Renal cortical epithelial cell (primary cell): ENCODE measurements around the gene UBE2L5. TPM values are rescaled to one million over a fixed set of nuclear protein-coding genes. Genes with fewer than 3 reads are reported as not detected.

Experiments
- DNase-seq: peaks from one replicate; pipeline ENCODE4 v3.0.0-alpha.2; 2011; ENCODE audit warnings: low read depth
- total RNA-seq: library from RNA; depleted of rRNA; stranded (reverse); fragments of >200 nt; gene quantifications from 2 replicates; pipeline ENCODE4 v1.2.3, GENCODE V29; 2014

Gene UBE2L5
- not detected in 2 replicates for total RNA-seq

DNA sequence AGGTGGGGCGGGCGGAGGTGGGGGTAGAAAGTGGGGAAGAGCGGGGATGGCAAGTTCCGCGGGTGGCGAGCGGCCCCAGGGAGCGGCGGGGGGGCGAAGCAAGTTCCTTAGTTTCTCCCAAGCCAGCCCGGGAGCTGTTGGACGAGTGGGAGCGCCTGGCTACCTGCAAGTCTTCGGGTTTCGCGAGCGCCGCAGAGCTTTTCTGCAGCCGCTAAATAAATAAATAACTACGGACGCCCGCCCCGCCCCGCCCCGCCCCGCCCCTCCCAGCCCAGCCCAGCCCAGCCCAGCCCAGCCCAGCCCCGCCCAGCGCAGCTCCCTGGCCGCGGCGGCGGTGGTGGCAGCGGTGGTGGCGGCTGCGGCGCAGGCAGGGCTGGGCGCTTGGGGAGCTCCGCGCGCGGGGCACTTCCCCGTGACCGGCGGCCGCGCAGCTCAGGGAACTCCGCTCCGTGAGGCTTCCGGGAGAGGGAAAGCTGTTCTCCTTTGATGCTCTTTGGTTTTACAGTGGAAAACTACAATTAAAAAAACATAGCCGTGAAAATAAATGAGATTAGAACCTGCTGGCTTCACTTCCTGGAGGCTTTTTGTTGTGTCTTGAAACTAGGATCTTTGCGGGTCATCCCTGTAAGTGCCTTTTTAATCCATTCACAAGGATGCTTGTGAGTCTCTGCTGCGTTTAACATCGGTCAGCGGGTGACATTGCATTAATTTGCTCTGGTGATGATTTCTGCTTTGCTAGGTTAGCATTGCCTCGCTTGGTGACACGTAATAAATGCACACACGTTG is at the start of gene UBE2L5:
UBE2L5 (plus strand) TSS at position 440 of the 786 bp plus-strand sequence. CDS start 5,498 bp downstream, outside the sequence.
- DNase-seq: peak; percentile 76

DNA sequence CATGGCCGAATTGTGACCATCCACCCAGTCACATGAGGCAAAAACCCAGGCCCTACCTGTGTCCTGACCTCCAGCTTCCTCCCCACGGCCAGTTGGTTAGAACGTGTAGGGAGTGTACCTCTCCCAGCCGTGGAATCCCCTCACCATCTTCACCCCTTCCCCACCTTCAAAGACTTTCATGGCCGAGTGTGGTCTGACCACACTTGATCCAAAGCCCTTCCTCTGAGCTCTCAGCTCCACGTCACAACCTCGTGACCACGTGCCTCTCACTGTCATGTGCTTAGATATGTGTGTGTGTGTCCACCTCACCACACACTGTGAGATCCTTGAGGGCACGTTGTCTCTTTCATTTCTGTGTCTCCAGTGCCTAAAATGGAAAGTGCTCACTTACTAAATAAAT is 48.6 kb upstream of the UBE2L5 start:
- DNase-seq: no peak

DNA sequence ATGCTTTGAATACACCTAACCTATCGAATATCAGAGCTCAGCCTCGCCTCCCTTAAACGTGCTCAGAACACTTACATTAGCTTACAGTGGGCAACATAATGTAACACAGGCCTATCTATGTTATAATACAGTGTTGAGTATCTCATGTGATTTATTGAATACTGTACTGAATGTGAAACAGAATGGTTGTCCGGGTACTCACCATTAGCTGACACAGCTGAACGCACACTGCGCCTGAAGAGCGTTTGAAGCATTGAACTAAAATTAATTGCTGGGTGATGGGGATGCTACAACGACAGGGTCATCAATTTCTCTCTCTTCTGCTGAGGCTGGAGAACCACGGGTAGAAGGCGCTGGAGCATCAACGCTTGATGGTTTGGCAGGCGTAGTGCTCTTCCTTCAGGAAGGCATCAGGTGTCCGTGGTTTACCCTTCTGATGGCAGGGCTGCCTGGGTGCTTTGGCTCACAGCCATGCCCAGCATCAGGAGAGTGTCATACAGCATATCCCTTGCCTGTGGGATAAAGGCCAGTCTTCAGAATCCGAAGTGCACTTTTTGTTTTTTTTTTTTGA is 46.9 kb upstream of the UBE2L5 start:
- DNase-seq: no peak

DNA sequence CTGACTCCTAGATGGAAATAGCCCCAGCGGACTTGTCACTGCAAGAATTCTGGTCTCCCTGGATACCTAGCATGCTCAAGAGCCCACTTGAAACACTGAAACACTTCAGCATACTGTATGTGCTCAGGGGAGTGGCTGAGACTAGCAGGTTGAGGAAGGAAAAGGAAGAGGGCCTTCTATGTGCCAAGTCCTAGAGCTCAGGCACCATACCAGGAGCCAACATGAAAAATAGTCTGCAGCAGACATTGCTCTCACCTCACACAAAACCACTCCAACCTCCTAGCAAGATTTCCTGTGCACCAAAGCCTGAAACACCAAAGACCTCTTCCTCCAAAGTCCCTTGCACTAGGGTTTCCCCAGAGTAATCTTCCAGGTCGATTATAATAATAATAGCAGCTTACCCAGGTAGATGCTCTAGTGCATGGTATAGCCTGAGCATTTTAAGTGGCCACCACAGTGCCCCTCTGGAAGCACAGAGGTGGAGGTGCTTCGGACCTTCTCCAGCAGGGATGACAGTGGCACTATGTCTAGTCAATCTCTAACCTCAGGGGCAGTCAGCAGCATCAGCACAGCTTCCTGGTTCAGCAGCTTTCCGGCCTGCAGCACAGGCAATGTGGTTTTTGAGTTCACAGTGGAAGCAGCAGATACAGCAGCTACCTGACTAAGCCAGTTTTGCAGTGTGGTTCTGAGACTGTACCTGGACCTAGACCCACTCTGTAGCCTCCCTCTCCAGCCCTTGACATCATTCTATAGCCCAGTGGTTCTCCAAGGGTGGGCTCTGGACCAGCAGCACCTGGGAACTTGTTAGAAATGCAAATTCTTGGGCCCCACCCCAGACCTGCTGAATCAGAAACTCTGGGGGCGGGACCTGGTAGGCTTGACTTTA is 45.6 kb upstream of the UBE2L5 start:
- peak; percentile 43 for DNase-seq

DNA sequence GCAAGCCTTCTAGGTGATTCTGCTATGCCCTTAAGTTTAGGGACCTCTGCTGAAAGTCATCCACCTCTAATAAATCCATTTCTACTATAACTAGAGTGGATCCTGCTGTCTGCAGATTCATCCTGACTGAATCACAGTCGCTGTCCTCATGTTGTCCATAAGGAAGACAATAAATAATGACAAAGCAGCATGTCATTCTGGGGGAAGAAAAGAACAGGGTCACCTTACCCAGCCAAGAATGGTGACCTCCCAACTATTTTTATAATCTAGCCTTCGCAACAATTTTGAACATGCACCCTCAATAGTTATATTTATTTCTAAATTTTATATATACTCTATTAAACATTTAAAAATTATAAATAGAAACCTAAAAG is 45.0 kb upstream of the UBE2L5 start:
- no peak for DNase-seq

DNA sequence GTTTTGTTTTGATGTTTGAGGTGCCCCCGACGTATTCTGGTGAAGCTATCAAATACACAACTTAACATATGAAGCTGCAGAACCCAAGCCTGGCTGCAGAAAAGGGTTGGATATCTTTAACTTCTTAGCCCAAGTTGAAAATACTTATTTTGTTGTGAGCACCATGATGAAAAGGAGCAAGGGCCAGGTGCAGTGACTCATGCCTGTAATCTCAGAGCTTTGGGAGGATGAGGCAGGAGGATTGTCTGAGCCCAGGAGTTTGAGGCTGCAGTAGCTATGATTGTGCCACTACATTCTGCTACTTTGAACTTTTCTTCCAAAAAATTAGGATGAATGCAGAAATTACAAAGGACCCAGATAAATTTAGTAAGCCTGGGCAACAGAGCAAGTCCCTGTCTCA is 44.1 kb upstream of the UBE2L5 start:
- no peak for DNase-seq

DNA sequence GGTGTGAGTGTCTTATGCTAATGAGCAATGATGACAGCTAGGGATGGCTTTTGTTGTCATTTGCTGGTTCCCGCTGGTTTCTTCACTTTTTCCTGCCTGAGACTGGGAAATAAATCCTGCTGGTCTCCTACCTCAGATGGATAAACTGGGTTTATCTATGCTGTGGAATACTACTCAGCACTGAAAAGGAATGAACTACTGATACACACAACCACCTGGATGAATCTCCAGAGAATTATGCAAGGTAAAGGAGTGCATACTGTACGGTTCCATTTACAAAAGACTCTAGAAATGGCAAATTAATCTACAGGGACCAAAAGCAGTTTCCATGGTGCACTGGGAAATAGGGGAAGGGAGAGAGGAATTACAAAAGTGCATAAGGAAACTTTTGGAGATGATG is 41.2 kb upstream of the UBE2L5 start:
- no peak for DNase-seq

DNA sequence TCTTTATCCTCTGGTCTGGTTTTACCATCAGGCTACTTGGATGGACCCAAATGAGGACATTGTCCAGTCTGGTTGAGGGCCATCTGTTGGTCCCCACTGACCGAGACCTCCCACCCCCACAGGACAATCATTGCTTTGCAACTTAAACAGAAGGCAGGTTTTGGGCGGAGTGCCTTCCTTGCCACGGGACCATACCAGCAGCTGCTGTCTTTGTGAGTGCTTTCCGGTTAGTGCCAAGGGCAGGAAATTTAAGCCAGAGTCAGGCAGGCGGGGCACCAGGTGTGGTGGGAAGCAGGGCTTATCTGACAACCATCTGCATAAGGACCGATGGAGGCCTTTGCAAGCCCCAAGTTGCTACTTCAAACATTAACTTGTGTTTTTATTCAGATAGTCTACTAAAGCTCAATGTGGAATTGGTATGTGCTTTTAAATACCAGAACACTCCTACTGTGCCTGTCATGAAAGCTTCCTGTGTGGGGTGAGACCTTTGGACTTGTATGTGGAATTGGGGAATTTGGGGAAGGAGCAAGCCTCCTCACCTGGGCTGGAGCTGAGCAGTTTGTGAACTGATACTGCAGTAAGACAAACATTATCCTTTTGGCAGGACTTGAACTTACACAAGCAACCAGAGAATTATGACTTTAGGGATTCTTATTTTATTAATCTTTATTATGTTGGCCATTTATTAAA is 39.3 kb upstream of the UBE2L5 start:
- no peak for DNase-seq

DNA sequence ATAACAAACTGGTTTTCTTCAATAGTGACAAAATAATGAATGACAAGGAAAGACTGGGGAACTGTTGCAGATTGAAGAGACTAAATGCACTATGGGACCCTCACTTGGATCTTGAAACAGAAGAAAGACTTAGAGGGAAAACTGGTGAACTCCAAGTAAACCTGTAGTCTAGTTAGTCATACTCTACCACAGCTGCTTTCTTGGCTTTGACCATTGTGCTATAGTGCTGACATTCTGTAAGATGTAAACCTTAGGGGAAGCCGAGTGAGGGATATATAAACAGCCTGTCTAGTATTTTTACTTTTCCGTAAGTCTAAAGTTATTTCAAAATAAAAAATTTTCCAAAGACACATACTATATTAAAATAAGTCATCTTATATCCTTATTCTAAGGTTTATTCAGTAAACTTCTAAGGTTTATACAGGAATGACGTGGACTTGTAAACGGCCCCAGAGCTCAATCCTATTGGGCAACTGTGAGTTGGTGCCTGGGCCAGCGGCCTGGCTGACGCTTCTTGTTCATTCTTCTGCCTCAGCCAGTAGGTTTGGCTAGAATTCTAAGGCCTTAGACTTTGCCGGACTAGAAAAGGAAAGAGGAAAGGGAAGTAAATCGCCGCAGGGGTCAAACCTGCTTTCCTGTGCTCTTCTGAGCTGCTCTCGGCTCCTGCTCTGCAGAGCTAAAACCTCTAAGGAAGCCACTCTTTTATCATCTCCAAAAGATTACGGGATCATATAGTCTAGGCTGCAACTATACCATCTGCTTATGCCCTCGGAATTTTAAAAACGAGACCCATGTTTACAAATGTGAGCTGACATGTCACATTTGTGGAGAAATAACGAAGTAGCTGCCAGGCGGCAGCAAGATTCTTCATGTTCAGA is 33.6 kb upstream of the UBE2L5 start:
- DNase-seq: no peak

DNA sequence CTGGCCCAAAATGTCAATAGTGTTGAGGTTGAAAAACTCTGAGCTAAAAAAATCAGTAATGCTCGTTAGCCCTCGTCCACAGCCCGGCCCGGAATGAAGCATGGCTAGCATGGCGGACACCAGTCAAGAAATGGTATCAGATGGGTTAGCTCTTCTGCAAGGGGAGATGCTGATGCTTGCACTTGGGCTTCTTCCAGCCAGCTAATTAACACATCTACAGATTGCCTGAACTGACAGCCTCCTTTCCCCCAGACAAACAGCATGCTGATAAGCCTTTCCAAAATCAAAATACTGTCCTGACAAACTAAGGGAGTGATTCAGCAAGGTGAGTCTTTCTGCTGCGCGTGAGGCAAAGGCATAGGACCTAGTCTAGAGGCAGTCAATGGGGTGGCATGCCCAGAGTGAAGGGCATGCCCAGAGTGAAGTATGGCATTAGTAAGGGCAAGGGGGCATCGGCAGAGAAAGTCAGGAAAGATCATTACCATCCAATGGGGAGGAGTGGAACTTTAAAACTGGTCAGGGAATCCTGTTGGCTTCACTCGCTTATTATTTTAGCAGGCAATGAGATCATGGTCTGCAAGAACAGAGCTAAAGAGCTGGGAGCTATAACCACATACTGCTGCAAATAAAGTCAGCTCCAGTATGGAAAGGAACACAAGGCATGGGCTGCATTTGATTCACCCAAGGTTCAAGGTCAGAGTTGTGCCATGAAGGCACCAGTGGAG is 30.2 kb upstream of the UBE2L5 start:
- no peak for DNase-seq

DNA sequence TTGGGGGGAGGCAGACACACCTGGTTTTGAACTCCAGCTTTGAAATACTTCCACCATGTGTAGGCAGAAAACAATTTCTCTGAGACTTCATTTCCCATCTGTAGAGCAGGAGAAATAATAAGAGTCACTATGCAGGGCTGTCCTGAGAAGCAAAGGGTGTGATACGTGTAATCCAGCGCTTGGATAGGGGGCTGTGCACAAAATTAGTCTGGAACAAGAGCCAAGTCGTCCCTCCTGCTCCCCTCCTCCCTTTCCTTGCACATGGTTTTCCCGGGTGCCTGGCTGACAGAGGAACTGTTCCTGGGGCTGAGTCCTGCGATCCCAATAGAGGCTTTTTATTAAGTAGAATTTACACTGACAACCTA is 29.6 kb upstream of the UBE2L5 start:
- DNase-seq: no peak

DNA sequence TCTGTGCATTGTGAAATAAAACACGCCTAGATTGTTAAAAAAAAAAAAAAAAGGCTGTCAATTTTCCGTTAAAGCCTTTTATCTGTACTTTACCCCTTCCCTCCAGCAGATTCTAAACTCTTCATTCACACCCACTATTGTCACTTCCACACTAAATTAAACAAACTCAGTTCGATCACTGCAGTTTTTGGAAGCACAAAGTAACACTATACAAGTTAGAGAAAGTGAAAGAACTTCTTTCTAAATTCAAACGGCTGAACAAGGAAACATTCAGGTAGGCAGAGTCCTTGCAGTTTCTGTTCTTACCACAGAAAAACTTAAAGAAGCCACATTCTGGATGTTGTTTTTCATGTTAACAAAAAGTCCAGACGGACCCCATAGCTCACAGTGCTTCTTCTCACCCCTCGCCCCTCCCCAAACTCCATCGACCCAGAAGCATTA is 27.5 kb upstream of the UBE2L5 start:
- DNase-seq: peak; percentile 40

DNA sequence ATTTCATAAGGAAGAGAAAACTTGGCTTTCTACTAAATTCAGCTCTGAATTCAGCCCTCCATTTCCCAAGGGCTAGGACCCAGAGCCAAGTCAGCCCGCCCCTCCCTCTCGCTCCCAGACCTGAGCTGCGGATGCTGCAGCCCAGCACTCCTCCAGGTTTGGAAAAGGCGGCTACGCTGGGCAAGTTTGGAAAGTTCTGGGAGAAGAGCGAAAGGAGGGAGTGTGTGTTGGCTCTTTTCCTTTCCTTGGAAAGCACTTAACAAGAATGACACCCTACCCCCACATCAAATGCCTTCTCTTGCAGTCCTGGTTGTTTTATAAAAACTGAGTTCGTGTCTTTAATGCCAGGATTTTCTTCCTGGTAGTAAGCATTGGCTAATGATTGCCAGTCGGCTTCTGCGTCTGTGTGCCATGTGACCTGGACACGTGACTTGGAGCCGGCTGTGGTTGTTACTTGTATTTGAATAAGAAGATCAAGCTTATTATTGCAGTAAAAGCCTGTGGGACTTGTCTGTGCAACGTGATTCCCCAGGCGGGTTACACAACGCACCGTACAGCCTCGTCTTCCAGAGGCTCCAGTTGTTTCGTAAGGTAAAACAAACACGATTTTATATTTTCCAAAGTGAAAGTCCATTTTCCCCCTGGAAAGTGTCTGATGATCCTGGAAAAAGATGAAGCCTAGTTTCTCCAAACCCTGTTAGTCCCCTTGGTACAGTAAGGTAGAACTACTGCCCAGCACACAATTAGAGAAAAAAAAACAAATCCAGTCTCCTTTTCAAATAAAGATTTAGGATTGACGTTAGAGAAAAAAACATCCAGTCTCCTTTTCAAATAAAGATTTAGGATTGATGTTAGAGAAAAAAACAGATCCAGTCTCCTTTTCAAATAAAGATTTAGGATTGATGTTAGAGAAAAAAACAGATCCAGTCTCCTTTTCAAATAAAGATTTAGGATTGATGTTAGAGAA is 26.8 kb upstream of the UBE2L5 start:
- DNase-seq: peak; percentile 98

DNA sequence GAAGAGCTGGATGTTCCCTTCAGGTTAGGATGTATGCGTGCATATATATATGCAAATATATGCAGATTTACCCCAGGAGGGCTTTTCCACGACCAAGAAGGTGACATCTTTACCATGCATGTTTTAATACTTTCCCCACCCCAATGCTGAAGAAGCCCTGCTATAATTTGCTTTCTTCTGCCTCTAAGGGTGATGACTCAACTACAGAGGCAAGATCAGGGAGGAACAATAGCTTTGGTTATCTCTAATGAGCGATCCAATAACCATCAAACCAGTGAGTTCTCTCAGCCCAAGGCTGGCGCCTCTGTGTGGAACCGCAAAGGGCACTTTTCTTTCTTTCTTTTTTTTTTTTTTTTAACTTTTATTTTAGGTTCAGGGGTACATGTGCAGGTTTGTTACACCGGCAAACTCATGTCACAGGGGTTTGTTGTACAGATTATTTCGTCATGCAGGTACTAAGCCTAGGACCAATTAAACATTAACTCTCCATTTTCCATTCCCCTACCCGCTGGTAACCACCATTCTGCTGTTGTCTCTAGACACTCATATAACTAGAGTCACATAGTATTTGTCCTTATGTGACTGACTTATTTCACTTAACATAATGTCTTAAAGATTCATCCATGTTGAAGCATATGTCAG is 25.7 kb upstream of the UBE2L5 start:
- DNase-seq: peak; percentile 78

DNA sequence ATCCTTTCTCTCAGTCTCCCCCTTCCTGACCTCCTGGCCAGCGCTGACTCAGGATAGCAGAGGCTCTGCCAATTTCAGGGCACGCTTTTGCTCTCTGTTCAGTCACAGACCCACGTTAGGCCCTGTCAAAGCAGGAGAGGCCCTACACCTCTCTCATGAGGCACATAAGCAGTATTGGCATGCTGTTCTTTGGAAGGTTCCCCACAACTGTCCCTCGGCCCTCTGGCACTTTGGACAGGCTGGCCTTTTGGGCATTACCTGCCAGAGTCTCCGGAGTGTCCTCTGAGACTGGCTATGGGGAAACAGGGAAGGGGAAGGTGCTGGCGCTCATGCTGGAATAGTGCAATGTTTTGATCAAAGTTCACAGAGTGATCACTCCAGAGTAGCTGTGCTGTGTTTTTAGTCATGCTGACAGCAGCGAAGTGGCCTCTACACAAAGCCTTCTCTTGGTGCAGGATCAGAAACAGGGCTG is 23.7 kb upstream of the UBE2L5 start:
- peak; percentile 48 for DNase-seq

DNA sequence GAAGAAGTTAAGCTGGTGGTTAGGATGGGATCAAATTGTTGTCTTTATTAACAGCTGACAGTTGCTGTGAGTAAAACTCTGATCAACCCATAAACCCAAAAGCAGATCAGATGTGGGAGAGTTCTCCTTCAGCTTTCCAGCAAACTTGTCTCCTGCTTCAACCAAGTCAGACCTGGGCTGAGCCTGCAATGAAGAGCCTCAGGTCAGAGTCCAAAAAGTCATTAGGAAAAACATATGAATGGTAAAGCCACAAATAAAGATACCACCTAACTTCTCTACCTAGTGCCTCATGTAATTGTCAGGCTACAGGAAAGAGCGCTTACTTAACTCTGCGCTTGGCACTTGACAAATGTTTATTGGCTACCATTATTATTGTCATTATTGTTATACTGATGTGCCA is 21.9 kb upstream of the UBE2L5 start:
- DNase-seq: no peak

DNA sequence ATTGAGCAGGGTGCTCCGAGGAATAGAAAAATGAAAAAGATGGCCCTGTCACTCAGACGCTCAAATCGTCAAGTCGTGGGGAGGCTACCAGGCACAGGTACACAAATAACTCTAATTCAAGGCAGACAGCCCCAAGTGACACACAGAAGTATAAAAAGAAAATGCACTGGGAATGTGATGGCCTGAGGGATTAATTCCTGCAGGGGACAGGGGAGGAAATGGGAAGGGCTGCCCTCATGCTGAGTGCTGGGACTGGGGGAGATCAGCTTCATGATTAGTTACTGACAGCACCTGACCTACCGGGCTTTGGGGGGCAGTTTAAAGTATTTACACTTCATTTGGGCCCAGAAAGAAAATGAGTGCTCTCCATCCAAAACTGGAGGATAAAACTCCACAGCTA is 20.9 kb upstream of the UBE2L5 start:
- DNase-seq: no peak

DNA sequence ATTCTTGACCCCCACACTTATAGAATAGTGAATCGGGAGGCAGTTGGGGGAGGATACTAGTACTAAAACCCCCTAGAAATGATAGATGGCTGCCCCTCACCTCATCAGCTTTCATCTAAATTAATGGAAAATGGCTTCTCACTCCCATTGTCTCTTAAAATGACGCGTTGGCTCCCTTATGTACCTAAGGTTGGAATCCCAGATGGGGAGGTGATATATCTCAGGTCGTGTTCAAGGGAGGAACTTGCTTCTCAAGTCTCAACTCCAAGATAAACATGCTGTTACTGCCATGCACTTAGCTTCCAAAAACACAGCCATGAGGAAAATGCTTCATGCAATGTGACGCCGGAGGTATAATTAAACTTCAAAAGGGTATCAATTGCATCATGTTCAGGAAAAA is 18.8 kb upstream of the UBE2L5 start:
- no peak for DNase-seq

DNA sequence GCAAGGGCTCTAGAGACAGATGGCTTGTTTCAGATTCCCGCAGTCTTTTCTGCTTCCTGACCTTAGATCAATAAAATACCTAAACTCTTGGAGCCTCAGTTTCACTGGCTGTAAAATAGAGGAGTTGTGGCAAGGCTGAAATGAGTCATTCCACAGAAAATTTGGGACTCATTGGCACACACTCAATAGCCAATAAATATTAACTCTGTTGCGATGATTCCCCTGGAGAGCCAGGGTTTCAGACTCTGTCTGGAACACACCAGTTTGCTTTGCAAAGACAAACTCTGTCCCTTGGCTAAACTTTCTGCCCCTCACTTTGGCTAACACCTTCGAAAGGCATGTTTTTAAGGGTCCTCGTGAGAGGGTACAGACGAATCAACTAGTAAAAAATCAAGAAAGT is 18.1 kb upstream of the UBE2L5 start:
- no peak for DNase-seq
